ENCODE measurements around the gene C9orf43.

DNA sequence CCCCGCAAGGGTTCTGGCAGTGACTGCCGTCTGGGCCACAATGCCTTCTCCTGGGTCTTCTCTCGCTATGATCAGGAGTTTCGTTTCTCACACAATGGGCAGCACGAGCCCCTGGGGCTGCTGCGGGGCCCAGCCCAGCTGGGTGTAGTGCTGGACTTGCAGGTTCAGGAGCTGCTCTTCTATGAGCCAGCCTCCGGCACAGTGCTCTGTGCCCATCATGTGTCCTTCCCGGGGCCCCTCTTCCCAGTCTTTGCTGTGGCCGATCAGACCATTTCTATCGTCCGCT, 40.7 kb upstream of the C9orf43 start:
- TF ChIP-seq, protein P1, sequence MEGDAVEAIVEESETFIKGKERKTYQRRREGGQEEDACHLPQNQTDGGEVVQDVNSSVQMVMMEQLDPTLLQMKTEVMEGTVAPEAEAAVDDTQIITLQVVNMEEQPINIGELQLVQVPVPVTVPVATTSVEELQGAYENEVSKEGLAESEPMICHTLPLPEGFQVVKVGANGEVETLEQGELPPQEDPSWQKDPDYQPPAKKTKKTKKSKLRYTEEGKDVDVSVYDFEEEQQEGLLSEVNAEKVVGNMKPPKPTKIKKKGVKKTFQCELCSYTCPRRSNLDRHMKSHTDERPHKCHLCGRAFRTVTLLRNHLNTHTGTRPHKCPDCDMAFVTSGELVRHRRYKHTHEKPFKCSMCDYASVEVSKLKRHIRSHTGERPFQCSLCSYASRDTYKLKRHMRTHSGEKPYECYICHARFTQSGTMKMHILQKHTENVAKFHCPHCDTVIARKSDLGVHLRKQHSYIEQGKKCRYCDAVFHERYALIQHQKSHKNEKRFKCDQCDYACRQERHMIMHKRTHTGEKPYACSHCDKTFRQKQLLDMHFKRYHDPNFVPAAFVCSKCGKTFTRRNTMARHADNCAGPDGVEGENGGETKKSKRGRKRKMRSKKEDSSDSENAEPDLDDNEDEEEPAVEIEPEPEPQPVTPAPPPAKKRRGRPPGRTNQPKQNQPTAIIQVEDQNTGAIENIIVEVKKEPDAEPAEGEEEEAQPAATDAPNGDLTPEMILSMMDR (conservative IDR thresholded peaks at IDR 0.05 in 1 of 2, IDR thresholded peaks at IDR 0.05 in 1 of 2; ENCODE audit: extremely low read depth in 1 of 2, insufficient read depth in 1 of 2, low read depth in 1 of 2, low read length in 2 of 2) = no peak
- no peak for TF ChIP-seq EZH2 (IDR thresholded peaks at IDR 0.05; ENCODE audit: borderline replicate concordance, low read length)

All from mammary epithelial cell (primary cell).